MM.1S (cell line): ENCODE results near the gene ZC3H12C.
A peak's percentile ranks its signal among the peaks of the same experiment; 100 is the strongest.

ENCODE experiments used
- DNase-seq: peaks from one replicate; pipeline ENCODE4 v3.0.0-alpha.2; 2015
- H2AFZ ChIP-seq: fragments of 300-600 bp; sonication (generic); 2 replicates; pipeline ENCODE4 v1.6.0; 2016; ENCODE audit warnings: antibody characterized with exemption, low read length
- H3F3A ChIP-seq: fragments of 300-600 bp; sonication (generic); 2 replicates; pipeline ENCODE4 v1.6.1; 2016; ENCODE audit warnings: mild to moderate bottlenecking, antibody characterized with exemption, low read length, moderate library complexity, mixed read lengths; ENCODE audit not compliant: insufficient read depth
- H3K27ac ChIP-seq: fragments of 300-600 bp; sonication (generic); 2 replicates; pipeline ENCODE4 v1.5.1; 2016; ENCODE audit warnings: mild to moderate bottlenecking, low read length
- H3K27me3 ChIP-seq: fragments of 300-600 bp; sonication (generic); replicated peaks from 2 replicates; pipeline ENCODE4 v1.6.0; 2016; ENCODE audit warnings: low read length; ENCODE audit not compliant: insufficient read depth
- H3K36me3 ChIP-seq: fragments of 300-600 bp; sonication (generic); replicated peaks from 2 replicates; pipeline ENCODE4 v1.6.1; 2016; ENCODE audit warnings: mild to moderate bottlenecking, low read length, mixed read lengths; ENCODE audit not compliant: insufficient read depth
- H3K4me1 ChIP-seq: fragments of 300-600 bp; sonication (generic); 2 replicates; pipeline ENCODE4 v1.6.1; 2016; ENCODE audit warnings: low read length, mixed read lengths
- H3K4me2 ChIP-seq: fragments of 300-600 bp; sonication (generic); 2 replicates; pipeline ENCODE4 v1.6.0; 2016; ENCODE audit warnings: low read depth, low read length
- H3K4me3 ChIP-seq: fragments of 300-600 bp; sonication (generic); 2 replicates; pipeline ENCODE4 v1.5.1; 2016; ENCODE audit warnings: low read length, mixed read lengths
- H3K79me2 ChIP-seq: fragments of 300-600 bp; sonication (generic); 2 replicates; pipeline ENCODE4 v1.6.1; 2016; ENCODE audit warnings: mixed run types, low read length, mixed read lengths
- H3K9ac ChIP-seq: fragments of 300-600 bp; sonication (generic); 2 replicates; pipeline ENCODE4 v1.6.1; 2016; ENCODE audit warnings: low read length, mixed read lengths
- H3K9me2 ChIP-seq: fragments of 300-600 bp; sonication (generic); replicated peaks from 2 replicates; pipeline ENCODE4 v1.6.1; 2016; ENCODE audit warnings: mild to moderate bottlenecking, low read length, mixed read lengths; ENCODE audit not compliant: insufficient read depth
- H3K9me3 ChIP-seq: fragments of 300-600 bp; sonication (generic); replicated peaks from 2 replicates; pipeline ENCODE4 v1.6.1; 2016; ENCODE audit warnings: mild to moderate bottlenecking, low read length, mixed read lengths; ENCODE audit not compliant: insufficient read depth
- H4K20me1 ChIP-seq: fragments of 300-600 bp; sonication (generic); 2 replicates; pipeline ENCODE4 v1.6.1; 2016; ENCODE audit warnings: mild to moderate bottlenecking, low read length, moderate library complexity, mixed read lengths; ENCODE audit not compliant: insufficient read depth
- CTCF ChIP-seq: fragments of 300-600 bp; sonication (generic); IDR thresholded peaks from 2 replicates; pipeline ENCODE4 v1.5.1; 2016; ENCODE audit warnings: antibody characterized with exemption, low read length, mixed read lengths
- EZH2 ChIP-seq: fragments of 300-600 bp; sonication (generic); optimal IDR thresholded peaks from 2 replicates; pipeline ENCODE3; 2017; ENCODE audit warnings: low read depth, mild to moderate bottlenecking, antibody characterized with exemption, low read length, mixed read lengths
- EZH2phosphoT487 ChIP-seq: fragments of 300-600 bp; sonication (generic); IDR thresholded peaks from 2 replicates; pipeline ENCODE4 v1.6.1; 2018; ENCODE audit warnings: antibody characterized with exemption, low read length

ZC3H12C gene

GRCh38 chr11:110169738-110170137 is 76.5 kb downstream of the ZC3H12C start:
- no peak for DNase-seq
- Histone ChIP-seq H3K79me2 (no peaks in the 10 kb centered on the region), H3K9ac (no peak overlapping the region), H3K27me3 (no peaks in the 10 kb centered on the region), H3K4me2 (no peak overlapping the region), H3K4me1 (no peaks in the 10 kb centered on the region), H3F3A (no peaks in the 10 kb centered on the region), H3K9me2 (no peaks in the 10 kb centered on the region), H3K4me3 (no peak overlapping the region), H4K20me1 (no peaks in the 10 kb centered on the region), H3K27ac (no peak overlapping the region), H3K9me3 (no peaks in the 10 kb centered on the region), H2AFZ (no peak overlapping the region), H3K36me3 (no peaks in the 10 kb centered on the region)
- TF ChIP-seq EZH2phosphoT487 (no peak), CTCF (no peak), EZH2 (no peak)

- no peaks in the 10 kb centered on the region for H3K9me2 ChIP-seq
- no peaks in the 10 kb centered on the region for H4K20me1 ChIP-seq
- no peak overlapping the region for H3K4me3 ChIP-seq
- no peaks in the 10 kb centered on the region for H3K9me3 ChIP-seq
- H3K4me2 ChIP-seq = no peak overlapping the region
- H3K79me2 ChIP-seq = no peaks in the 10 kb centered on the region
- no peak for DNase-seq
- H3K27ac ChIP-seq = no peak overlapping the region
- no peaks in the 10 kb centered on the region for H3F3A ChIP-seq
- no peaks in the 10 kb centered on the region for H3K4me1 ChIP-seq
- H3K27me3 ChIP-seq = no peaks in the 10 kb centered on the region
- no peak overlapping the region for H3K9ac ChIP-seq
- H2AFZ ChIP-seq = no peak overlapping the region
- H3K36me3 ChIP-seq = no peaks in the 10 kb centered on the region
- no peak for TF ChIP-seq EZH2
These were observed 79.4 kb downstream of the ZC3H12C start for GRCh38 chr11:110172468-110173065.

GRCh38 chr11:110173811-110174644 is 80.8 kb downstream of the ZC3H12C start:
- H3K9ac ChIP-seq = no peak overlapping the region
- H3K4me1 ChIP-seq = no peaks in the 10 kb centered on the region
- no peaks in the 10 kb centered on the region for H3K27me3 ChIP-seq
- H3F3A ChIP-seq = no peaks in the 10 kb centered on the region
- H3K9me3 ChIP-seq = no peaks in the 10 kb centered on the region
- H3K4me2 ChIP-seq = no peak overlapping the region
- H3K9me2 ChIP-seq = no peaks in the 10 kb centered on the region
- DNase-seq = no peak
- TF ChIP-seq EZH2phosphoT487 (no peak), CTCF (peak; percentile 39), EZH2 (no peak)
- no peaks in the 10 kb centered on the region for H3K79me2 ChIP-seq
- H3K4me3 ChIP-seq = no peak overlapping the region
- H3K36me3 ChIP-seq = no peaks in the 10 kb centered on the region
- no peak overlapping the region for H2AFZ ChIP-seq
- no peaks in the 10 kb centered on the region for H4K20me1 ChIP-seq
- H3K27ac ChIP-seq = no peak overlapping the region
